ENCODE results near the gene DPH7.

DNA sequence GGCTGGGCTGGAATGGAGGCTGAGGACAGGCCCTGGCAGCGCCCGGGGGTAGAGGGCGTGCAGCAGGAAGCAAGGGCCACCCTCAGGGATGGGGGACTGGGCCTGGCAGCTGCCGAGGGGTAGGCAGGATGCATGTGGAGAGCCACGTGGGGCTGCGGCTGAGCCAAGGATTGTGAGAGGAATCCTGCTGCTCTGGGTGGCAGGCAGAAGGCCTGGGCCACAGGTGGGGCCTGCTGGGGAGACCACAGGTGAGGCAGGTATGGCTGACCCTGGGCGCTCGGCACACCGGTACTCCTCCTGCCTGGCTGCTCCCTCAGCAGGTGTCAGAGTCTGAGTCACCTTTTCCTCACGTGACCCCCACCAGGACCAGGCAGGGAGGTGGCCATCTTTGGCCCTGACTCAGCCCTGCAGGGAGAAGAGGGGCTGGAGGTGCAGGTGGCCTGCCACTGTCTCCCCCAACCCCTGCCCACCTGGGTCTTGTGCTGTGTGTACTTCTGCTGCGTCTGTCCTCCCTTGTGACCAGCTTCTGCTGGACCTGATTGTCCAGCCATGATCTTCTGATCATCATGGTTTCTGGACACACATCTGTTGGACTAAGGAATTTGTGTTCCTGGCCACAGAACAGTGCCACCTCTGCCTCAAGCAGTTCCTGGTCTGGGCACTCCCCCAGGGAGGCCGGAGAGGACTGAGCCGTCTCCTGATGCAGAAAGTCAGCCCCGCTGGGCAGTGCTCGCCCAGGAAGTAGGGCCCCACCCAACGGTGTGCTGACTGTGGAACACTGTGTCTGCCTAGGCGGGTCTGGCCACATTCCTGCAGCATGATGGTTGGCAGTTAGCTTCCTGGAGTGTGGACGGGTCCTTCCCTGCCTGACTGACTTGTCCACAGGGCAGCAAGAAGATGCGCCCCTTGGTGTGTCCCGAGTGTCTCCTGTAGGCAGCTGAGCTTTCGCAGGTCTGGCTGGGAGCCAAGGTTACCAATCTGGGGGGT, 33.2 kb upstream of the DPH7 start:
- TF ChIP-seq SPI1 (IDR thresholded peaks at IDR 0.05; ENCODE audit: low read depth, low read length) (no peak), POLR2A (IDR thresholded peaks at IDR 0.05; ENCODE audit: low read depth, low read length) (no peak), TAF1 (IDR thresholded peaks at IDR 0.05; ENCODE audit: low read depth, low read length) (no peak), POLR2AphosphoS5 (IDR thresholded peaks at IDR 0.05; ENCODE audit: low read depth, low read length) (no peak)
